ENCODE measurements around the gene CIC. TPM values are rescaled to one million over a fixed set of nuclear protein-coding genes. Genes with fewer than 3 reads are reported as not detected.

Gene CIC
- polyA plus RNA-seq (2012; ENCODE audit: insufficient read depth, insufficient read length, low read depth) = 101 TPM

DNA sequence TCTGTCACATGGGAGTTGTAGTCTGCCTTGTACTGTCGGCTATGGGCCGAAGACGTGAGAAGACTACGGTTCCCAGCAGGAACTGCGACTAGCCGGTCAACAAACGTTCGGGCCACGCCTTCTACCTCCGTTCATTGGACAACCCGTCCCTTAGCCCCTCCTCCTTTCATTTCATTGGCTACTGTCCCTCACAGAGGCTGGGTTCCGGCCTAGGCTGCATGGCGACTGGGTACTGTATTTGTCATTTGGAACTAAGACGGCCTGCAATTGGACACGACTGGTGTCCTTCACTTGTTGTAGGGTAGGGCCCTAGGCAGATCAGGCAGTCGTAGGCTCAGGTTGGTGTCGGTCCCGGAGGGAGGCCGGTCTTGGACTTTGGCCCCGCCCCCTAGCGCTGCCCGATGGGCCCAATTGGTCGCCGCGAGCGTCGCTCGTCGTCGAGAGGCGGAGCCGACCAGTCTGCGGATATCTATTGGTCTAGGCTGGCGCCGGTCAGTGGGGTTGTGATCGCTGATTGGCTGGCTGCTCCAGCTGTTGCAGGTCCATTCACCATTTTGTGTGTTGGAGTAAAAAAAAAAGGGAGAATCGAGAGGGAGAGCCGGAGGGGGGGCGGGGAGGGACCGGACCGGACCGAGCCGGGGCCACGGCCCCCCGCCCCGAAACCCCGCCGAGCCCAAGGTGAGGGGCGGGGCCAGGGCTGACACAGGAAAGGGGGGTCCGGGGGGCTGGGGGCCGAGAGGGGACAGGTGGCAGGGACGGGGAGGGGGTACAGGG is at the start of gene CIC:
Gene CIC, plus strand, starts transcription at position 549 of the 774 bp plus-strand sequence. CDS start 2,532 bp downstream, outside the sequence.
- no peaks in the 10 kb centered on the region for H3K9me3 ChIP-seq
- peaks cover 24% of the 10 kb centered on the region for H3K36me3 ChIP-seq
- peak within 1 kb of the TSS; percentile 86 for H3K4me3 ChIP-seq (ENCODE audit: low read depth, low read length)
- DNase-seq = peak; percentile 99
- H3K27me3 ChIP-seq = no peaks in the 10 kb centered on the region
- TF ChIP-seq, protein P1, sequence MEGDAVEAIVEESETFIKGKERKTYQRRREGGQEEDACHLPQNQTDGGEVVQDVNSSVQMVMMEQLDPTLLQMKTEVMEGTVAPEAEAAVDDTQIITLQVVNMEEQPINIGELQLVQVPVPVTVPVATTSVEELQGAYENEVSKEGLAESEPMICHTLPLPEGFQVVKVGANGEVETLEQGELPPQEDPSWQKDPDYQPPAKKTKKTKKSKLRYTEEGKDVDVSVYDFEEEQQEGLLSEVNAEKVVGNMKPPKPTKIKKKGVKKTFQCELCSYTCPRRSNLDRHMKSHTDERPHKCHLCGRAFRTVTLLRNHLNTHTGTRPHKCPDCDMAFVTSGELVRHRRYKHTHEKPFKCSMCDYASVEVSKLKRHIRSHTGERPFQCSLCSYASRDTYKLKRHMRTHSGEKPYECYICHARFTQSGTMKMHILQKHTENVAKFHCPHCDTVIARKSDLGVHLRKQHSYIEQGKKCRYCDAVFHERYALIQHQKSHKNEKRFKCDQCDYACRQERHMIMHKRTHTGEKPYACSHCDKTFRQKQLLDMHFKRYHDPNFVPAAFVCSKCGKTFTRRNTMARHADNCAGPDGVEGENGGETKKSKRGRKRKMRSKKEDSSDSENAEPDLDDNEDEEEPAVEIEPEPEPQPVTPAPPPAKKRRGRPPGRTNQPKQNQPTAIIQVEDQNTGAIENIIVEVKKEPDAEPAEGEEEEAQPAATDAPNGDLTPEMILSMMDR (IDR thresholded peaks at IDR 0.05; ENCODE audit: low read depth, low read length) = no peak
- H3K4me1 ChIP-seq = no peaks in the 10 kb centered on the region

- Histone ChIP-seq H3K4me1 (peaks cover 9% of the 10 kb centered on the region), H3K27me3 (no peaks in the 10 kb centered on the region), H3K4me3 (ENCODE audit: low read depth, low read length) (peak within 1 kb of the TSS; percentile 99), H3K9me3 (no peaks in the 10 kb centered on the region), H3K36me3 (peaks cover 14% of the 10 kb centered on the region)
- peak; percentile 99 for DNase-seq
- TF ChIP-seq, protein P1 (IDR thresholded peaks at IDR 0.05; ENCODE audit: low read depth, low read length) = no peak
Measured at GRCh38 chr19:42219812-42220750, 49.0 kb upstream of the CIC start, which contains the start of gene ZNF526. ZNF526 (plus strand) TSS chr19:42220312; CDS start chr19:42224404, 4,092 bp downstream.

- H3K4me3 ChIP-seq (ENCODE audit: low read depth, low read length) = peak overlapping the region; percentile 99
- peaks cover 9% of the 10 kb centered on the region for H3K4me1 ChIP-seq
- H3K27me3 ChIP-seq = no peaks in the 10 kb centered on the region
- TF ChIP-seq, protein P1 (IDR thresholded peaks at IDR 0.05; ENCODE audit: low read depth, low read length) = no peak
- DNase-seq = no peak
- H3K36me3 ChIP-seq = peaks cover 20% of the 10 kb centered on the region
- no peaks in the 10 kb centered on the region for H3K9me3 ChIP-seq
Measured at GRCh38 chr19:42220751-42221097, 48.3 kb upstream of the CIC start.

- Histone ChIP-seq H3K27me3 (no peaks in the 10 kb centered on the region), H3K9me3 (no peaks in the 10 kb centered on the region), H3K4me3 (ENCODE audit: low read depth, low read length) (no peak overlapping the region), H3K36me3 (peaks cover 59% of the 10 kb centered on the region), H3K4me1 (no peaks in the 10 kb centered on the region; the same call in 1 of the 2 replicates)
- TF ChIP-seq, protein P1 (IDR thresholded peaks at IDR 0.05; ENCODE audit: low read depth, low read length) = no peak
- no peak for DNase-seq
Measured at GRCh38 chr19:42224940-42225717, 43.9 kb upstream of the CIC start.

DNA sequence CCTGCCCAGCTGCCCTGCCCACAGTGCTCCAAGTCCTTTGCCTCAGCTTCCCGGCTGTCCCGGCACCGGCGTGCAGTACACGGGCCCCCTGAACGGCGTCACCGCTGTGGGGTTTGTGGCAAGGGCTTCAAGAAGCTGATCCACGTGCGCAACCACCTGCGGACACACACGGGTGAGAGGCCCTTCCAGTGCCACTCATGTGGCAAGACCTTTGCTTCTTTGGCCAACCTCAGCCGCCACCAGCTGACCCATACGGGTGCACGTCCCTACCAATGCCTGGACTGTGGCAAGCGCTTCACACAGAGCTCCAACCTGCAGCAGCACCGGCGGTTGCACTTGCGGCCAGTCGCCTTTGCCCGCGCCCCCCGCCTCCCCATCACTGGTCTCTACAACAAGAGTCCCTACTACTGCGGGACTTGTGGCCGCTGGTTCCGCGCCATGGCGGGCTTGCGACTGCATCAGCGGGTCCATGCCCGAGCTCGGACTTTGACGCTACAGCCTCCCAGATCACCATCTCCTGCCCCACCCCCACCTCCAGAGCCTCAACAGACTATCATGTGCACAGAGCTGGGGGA is 43.2 kb upstream of the CIC start:
- Histone ChIP-seq H3K4me3 (ENCODE audit: low read depth, low read length) (no peak overlapping the region), H3K27me3 (no peaks in the 10 kb centered on the region), H3K4me1 (no peaks in the 10 kb centered on the region; the same call in 1 of the 2 replicates), H3K36me3 (peaks cover 63% of the 10 kb centered on the region), H3K9me3 (no peaks in the 10 kb centered on the region)
- TF ChIP-seq, protein P1 (IDR thresholded peaks at IDR 0.05; ENCODE audit: low read depth, low read length) = no peak
- DNase-seq = no peak
